Ishikawa (cell line): ENCODE results near the gene SPATA33.

Experiments
- CEBPB ChIP-seq: IDR thresholded peaks from 2 replicates; pipeline ENCODE4 v1.6.1; 2012
- CREB1 ChIP-seq: IDR thresholded peaks from 2 replicates; pipeline ENCODE4 v1.6.1; 2012; ENCODE audit warnings: low read depth
- EGR1 ChIP-seq: IDR thresholded peaks from 2 replicates; pipeline ENCODE4 v1.6.1; 2012
- EP300 ChIP-seq: IDR thresholded peaks from 2 replicates; pipeline ENCODE4 v1.6.1; 2012; ENCODE audit warnings: borderline replicate concordance
- FOXM1 ChIP-seq: IDR thresholded peaks from 2 replicates; pipeline ENCODE4 v1.6.1; 2012; ENCODE audit warnings: low read depth, borderline replicate concordance
- NFIC ChIP-seq: IDR thresholded peaks from 2 replicates; pipeline ENCODE4 v1.6.1; 2012
- RAD21 ChIP-seq: IDR thresholded peaks from 2 replicates; pipeline ENCODE4 v1.6.1; 2012; ENCODE audit warnings: low read depth
- REST ChIP-seq: IDR thresholded peaks from 2 replicates; pipeline ENCODE4 v1.6.1; 2012; ENCODE audit warnings: low read depth, mild to moderate bottlenecking
- TAF1 ChIP-seq: IDR thresholded peaks from 2 replicates; pipeline ENCODE4 v1.6.1; 2012; ENCODE audit warnings: low read depth, mild to moderate bottlenecking
- TCF12 ChIP-seq: IDR thresholded peaks from 2 replicates; pipeline ENCODE4 v1.6.1; 2012; ENCODE audit warnings: low read depth
- TEAD4 ChIP-seq: IDR thresholded peaks from 2 replicates; pipeline ENCODE4 v1.6.1; 2012
- YY1 ChIP-seq: IDR thresholded peaks from 2 replicates; pipeline ENCODE4 v1.6.1; 2012; ENCODE audit warnings: low read depth
- ZBTB7A ChIP-seq: IDR thresholded peaks from 2 replicates; pipeline ENCODE4 v1.6.1; 2012; ENCODE audit warnings: low read depth
- TF ChIP-seq, protein P1 (sequence below): IDR thresholded peaks from 2 replicates; pipeline ENCODE4 v1.6.1; 2012
- TF ChIP-seq, protein P2 (sequence below): IDR thresholded peaks from 2 replicates; pipeline ENCODE4 v1.6.1; 2012

Gene SPATA33

GRCh38 chr16:89667000-89667399 is 9.4 kb downstream of the SPATA33 start:
- peak; percentile 47 for TF ChIP-seq RAD21

DNA sequence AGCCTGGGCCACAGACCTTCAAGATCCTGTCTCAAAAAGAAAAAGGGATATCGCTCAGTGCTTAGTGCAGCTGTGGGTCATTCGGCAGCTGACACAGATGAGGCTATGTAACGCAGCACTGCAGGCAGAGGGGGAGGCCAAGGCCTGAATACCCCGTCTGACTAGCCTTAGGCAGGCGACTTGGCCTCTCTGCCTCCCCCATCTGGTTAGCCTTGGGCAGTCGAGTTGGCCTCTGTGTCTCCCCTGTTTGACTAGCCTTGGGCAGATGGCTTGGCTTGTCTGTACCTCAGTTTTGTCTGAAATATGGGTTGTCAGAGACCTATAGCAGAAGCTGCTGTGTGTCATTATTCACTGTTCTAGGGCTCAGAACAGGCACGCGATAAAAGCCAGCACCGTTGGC is 10.0 kb downstream of the SPATA33 start:
- TF ChIP-seq YY1: no peak
- no peak for TF ChIP-seq CEBPB
- TF ChIP-seq, protein P1, sequence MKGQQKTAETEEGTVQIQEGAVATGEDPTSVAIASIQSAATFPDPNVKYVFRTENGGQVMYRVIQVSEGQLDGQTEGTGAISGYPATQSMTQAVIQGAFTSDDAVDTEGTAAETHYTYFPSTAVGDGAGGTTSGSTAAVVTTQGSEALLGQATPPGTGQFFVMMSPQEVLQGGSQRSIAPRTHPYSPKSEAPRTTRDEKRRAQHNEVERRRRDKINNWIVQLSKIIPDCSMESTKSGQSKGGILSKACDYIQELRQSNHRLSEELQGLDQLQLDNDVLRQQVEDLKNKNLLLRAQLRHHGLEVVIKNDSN: no peak
- no peak for TF ChIP-seq RAD21
- no peak for TF ChIP-seq TEAD4
- no peak for TF ChIP-seq CREB1
- no peak for TF ChIP-seq REST
- TF ChIP-seq ZBTB7A: no peak
- TF ChIP-seq TAF1: no peak
- TF ChIP-seq TCF12: no peak
- no peak for TF ChIP-seq EP300
- TF ChIP-seq NFIC: no peak
- TF ChIP-seq FOXM1: no peak
- TF ChIP-seq EGR1: no peak
- TF ChIP-seq, protein P2, sequence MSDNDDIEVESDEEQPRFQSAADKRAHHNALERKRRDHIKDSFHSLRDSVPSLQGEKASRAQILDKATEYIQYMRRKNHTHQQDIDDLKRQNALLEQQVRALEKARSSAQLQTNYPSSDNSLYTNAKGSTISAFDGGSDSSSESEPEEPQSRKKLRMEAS: no peak

- TF ChIP-seq TEAD4: no peak
- TF ChIP-seq ZBTB7A: no peak
- no peak for TF ChIP-seq REST
- TF ChIP-seq RAD21: no peak
- TF ChIP-seq, protein P2: no peak
- TF ChIP-seq TCF12: no peak
- TF ChIP-seq EP300: no peak
- TF ChIP-seq CREB1: no peak
- TF ChIP-seq TAF1: no peak
- TF ChIP-seq, protein P1: no peak
- no peak for TF ChIP-seq EGR1
- TF ChIP-seq YY1: no peak
- TF ChIP-seq NFIC: no peak
These were observed 11.1 kb downstream of the SPATA33 start for GRCh38 chr16:89668790-89669158.

- TF ChIP-seq EP300 (no peak), RAD21 (no peak), TAF1 (no peak), YY1 (no peak), TCF12 (no peak), NFIC (no peak)
- TF ChIP-seq, protein P2: no peak
These were observed 12.1 kb downstream of the SPATA33 start for GRCh38 chr16:89669755-89670154.

- TF ChIP-seq RAD21 (no peak), TEAD4 (no peak), EGR1 (no peak), ZBTB7A (no peak), TAF1 (no peak), NFIC (no peak), FOXM1 (no peak), CEBPB (no peak), YY1 (no peak), TCF12 (no peak), CREB1 (no peak), EP300 (no peak), REST (no peak)
- TF ChIP-seq, protein P1: no peak
- TF ChIP-seq, protein P2: no peak
These were observed 13.1 kb downstream of the SPATA33 start for GRCh38 chr16:89670496-89671431.
